Tibial nerve (tissue), 4 donors: ENCODE results near the gene RPLP2.

Experiments used
- EP300 ChIP-seq, 2 donors: sonication (generic); formaldehyde crosslinking; IDR thresholded peaks; one replicate each; pipeline ENCODE4 v1.6.1; 2017; ENCODE audit warnings: antibody characterized with exemption in 2 of 2, mild to moderate bottlenecking in 1 of 2
- POLR2A ChIP-seq, 2 donors: fragments of 450-650 bp; IDR thresholded peaks; one replicate each; pipeline ENCODE4 v1.6.1; 2017; ENCODE audit warnings: antibody characterized with exemption in 2 of 2, mild to moderate bottlenecking in 2 of 2, moderate library complexity in 2 of 2
- TF ChIP-seq, protein P1 (sequence below), 5 experiments: fragments of 200-600 bp in 3 of 5; fragments of 450-650 bp in 2 of 5; sonication (generic) in 3 of 5; IDR thresholded peaks; one replicate each; pipeline ENCODE4 v1.5.1; 2016 to 2019; ENCODE audit warnings: antibody characterized with exemption in 5 of 5, mild to moderate bottlenecking in 3 of 5, moderate library complexity in 2 of 5

DNA sequence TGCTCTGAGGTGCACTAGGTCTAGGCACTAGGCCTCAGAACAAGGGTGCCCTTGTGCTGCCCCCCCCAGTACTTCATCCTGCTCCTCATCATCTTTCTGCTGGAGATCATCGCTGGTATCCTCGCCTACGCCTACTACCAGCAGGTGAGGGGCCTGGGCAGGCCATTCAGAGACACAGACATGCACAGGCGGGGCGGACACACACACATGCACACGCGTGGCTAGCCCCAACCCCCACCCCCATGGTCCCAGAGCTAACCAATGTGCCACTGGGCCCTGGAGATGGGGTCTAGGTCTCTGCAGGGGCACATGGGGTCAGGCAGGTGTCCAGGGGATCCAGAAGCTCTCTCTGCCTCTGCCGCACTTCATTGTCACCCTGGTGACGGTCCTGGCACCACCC lies 26.9 kb downstream of the RPLP2 start:
- TF ChIP-seq POLR2A (IDR thresholded peaks at IDR 0.05) (no peak), EP300 (IDR thresholded peaks at IDR 0.05) (no peak)
- TF ChIP-seq, protein P1, sequence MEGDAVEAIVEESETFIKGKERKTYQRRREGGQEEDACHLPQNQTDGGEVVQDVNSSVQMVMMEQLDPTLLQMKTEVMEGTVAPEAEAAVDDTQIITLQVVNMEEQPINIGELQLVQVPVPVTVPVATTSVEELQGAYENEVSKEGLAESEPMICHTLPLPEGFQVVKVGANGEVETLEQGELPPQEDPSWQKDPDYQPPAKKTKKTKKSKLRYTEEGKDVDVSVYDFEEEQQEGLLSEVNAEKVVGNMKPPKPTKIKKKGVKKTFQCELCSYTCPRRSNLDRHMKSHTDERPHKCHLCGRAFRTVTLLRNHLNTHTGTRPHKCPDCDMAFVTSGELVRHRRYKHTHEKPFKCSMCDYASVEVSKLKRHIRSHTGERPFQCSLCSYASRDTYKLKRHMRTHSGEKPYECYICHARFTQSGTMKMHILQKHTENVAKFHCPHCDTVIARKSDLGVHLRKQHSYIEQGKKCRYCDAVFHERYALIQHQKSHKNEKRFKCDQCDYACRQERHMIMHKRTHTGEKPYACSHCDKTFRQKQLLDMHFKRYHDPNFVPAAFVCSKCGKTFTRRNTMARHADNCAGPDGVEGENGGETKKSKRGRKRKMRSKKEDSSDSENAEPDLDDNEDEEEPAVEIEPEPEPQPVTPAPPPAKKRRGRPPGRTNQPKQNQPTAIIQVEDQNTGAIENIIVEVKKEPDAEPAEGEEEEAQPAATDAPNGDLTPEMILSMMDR (IDR thresholded peaks at IDR 0.05) = no peak
